ENCODE results near the gene CPSF3. TPM values are rescaled to one million over a fixed set of nuclear protein-coding genes. Genes with fewer than 3 reads are reported as not detected.

Gene CPSF3
- total and polyA plus RNA-seq, 2 of the 13 experiments (the other 11 are each of a cell fraction or from before 2014, with no cell fraction given): 19.8 to 93.0 TPM

DNA sequence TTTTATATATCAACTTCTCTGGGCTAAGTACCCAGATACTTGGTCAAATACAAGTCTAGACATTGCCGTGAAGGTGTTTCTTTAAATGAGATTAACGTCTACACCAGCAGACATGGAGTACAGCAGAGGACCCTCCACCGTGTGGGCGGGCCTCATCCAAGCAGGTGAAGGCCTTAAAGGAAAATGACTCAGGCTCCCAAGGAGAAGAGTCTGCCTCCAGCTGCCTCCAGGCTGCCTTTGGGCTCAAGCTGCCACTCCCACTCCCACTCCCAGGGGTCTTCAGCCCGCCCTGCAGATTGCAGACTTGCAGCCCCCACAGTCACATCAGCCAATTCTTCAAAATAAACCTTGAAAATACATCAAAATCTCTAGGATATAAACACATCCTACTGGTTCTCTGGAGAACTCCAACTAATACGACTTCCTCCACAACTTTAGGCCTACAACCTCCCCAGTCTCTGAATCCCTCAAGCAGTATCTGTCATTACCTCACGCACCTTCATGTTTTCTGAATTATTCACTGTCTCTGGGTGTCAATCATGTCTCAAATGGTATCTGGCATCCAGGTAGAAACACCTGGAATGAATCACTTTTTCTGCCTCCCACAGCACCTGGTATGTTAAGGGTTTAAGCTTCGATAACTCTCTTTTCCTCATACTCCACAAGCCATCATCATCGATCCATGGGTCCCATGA is 7.0 kb upstream of the CPSF3 start:
- Histone ChIP-seq H4K20me1 (ENCODE audit: insufficient read depth, low read length) (no peaks in the 10 kb centered on the region), H3K36me3 (replicated peaks in 1 of 2; ENCODE audit: control insufficient read depth in 1 of 2, insufficient read depth in 2 of 2, low read length in 2 of 2) (peaks cover 2 to 26% of the 10 kb centered on the region in 2 experiments; a peak in 4 of 5 replicates), H2AFZ (ENCODE audit: low read length) (no peak overlapping the region), H3K4me1 (ENCODE audit: insufficient read depth, low read length) (peaks cover 31% of the 10 kb centered on the region), H3K27me3 (ENCODE audit: control insufficient read depth in 1 of 2, insufficient read depth in 2 of 2, low read length in 2 of 2) (no peaks in the 10 kb centered on the region), H3K9me3 (ENCODE audit: low read length) (no peaks in the 10 kb centered on the region), H3K4me2 (ENCODE audit: low read depth, low read length) (no peak overlapping the region), H3K27ac (ENCODE audit: extremely low read length, insufficient read depth, low read length) (no peak overlapping the region), H3K79me2 (ENCODE audit: insufficient read depth, low read length) (peaks cover 32% of the 10 kb centered on the region), H3K9ac (ENCODE audit: insufficient read depth, low read depth, low read length) (no peak overlapping the region), H3K4me3 (replicated peaks in 1 of 3; ENCODE audit: insufficient read depth in 1 of 3, low read depth in 2 of 3, low read length in 3 of 3) (no peak overlapping the region)
- intact Hi-C loops (cut with micrococcal nuclease; ENCODE audit: unreplicated experiment) (no loop called here), in situ Hi-C loops (cut with HindIII; ENCODE audit: extremely low pct_ligation_motif_present, low pct_unique_long_range_greater_than_20kb) (no loop called here)
- WGBS (ENCODE audit: low lambda C conversion rate): 95% methylated on average over 9 of the region's 9 CpGs
- no TSS peak for BruUV-seq (replicated peaks)
- no peak for FAIRE-seq
- ATAC-seq: no peak
- POLR2A ChIA-PET: no interaction called here
- CTCF ChIA-PET (ENCODE audit: low intra/inter-chr PET ratio, low total read pairs): no interaction called here
- no peak for DNase-seq (ENCODE audit: low spot score)
- TF ChIP-seq HNRNPLL (IDR thresholded peaks at IDR 0.05; ENCODE audit: low read depth, low read length, poor library complexity, severe bottlenecking): no peak
- TF ChIP-seq, protein P1, sequence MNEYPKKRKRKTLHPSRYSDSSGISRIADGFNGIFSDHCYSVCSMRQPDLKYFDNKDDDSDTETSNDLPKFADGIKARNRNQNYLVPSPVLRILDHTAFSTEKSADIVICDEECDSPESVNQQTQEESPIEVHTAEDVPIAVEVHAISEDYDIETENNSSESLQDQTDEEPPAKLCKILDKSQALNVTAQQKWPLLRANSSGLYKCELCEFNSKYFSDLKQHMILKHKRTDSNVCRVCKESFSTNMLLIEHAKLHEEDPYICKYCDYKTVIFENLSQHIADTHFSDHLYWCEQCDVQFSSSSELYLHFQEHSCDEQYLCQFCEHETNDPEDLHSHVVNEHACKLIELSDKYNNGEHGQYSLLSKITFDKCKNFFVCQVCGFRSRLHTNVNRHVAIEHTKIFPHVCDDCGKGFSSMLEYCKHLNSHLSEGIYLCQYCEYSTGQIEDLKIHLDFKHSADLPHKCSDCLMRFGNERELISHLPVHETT (CRISPR knock-in tag; conservative IDR thresholded peaks at IDR 0.05): no peak
- no peak for TF ChIP-seq ZNF282 (IDR thresholded peaks at IDR 0.05; ENCODE audit: partially characterized antibody)
- no peak for TF ChIP-seq FOSL1 (CRISPR knock-in tag; IDR thresholded peaks at IDR 0.05; ENCODE audit: borderline replicate concordance)
- no peak for TF ChIP-seq MEF2D (CRISPR knock-in tag; IDR thresholded peaks at IDR 0.05)
- TF ChIP-seq, protein P2, sequence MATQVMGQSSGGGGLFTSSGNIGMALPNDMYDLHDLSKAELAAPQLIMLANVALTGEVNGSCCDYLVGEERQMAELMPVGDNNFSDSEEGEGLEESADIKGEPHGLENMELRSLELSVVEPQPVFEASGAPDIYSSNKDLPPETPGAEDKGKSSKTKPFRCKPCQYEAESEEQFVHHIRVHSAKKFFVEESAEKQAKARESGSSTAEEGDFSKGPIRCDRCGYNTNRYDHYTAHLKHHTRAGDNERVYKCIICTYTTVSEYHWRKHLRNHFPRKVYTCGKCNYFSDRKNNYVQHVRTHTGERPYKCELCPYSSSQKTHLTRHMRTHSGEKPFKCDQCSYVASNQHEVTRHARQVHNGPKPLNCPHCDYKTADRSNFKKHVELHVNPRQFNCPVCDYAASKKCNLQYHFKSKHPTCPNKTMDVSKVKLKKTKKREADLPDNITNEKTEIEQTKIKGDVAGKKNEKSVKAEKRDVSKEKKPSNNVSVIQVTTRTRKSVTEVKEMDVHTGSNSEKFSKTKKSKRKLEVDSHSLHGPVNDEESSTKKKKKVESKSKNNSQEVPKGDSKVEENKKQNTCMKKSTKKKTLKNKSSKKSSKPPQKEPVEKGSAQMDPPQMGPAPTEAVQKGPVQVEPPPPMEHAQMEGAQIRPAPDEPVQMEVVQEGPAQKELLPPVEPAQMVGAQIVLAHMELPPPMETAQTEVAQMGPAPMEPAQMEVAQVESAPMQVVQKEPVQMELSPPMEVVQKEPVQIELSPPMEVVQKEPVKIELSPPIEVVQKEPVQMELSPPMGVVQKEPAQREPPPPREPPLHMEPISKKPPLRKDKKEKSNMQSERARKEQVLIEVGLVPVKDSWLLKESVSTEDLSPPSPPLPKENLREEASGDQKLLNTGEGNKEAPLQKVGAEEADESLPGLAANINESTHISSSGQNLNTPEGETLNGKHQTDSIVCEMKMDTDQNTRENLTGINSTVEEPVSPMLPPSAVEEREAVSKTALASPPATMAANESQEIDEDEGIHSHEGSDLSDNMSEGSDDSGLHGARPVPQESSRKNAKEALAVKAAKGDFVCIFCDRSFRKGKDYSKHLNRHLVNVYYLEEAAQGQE (IDR thresholded peaks at IDR 0.05; ENCODE audit: borderline replicate concordance in 1 of 2, low read depth in 1 of 2, low read length in 2 of 2): no peak
- TF ChIP-seq, protein P3, sequence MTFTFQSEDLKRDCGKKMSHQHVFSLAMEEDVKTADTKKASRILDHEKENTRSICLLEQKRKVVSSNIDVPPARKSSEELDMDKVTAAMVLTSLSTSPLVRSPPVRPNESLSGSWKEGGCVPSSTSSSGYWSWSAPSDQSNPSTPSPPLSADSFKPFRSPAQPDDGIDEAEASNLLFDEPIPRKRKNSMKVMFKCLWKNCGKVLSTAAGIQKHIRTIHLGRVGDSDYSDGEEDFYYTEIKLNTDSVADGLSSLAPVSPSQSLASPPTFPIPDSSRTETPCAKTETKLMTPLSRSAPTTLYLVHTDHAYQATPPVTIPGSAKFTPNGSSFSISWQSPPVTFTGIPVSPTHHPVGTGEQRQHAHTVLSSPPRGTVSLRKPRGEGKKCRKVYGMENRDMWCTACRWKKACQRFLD (CRISPR knock-in tag; IDR thresholded peaks at IDR 0.05; ENCODE audit: borderline replicate concordance): no peak
- no peak for TF ChIP-seq SIN3B (IDR thresholded peaks at IDR 0.05; ENCODE audit: low read length)
- no peak for TF ChIP-seq ZNF441 (CRISPR knock-in tag; IDR thresholded peaks at IDR 0.05; ENCODE audit: borderline replicate concordance)
- TF ChIP-seq ZNF644 (CRISPR knock-in tag; IDR thresholded peaks at IDR 0.05; ENCODE audit: low read depth): no peak
- no peak for TF ChIP-seq SMARCE1 (IDR thresholded peaks at IDR 0.05; ENCODE audit: borderline replicate concordance)
- TF ChIP-seq PAWR (CRISPR knock-in tag; IDR thresholded peaks at IDR 0.05; ENCODE audit: borderline replicate concordance): no peak
- TF ChIP-seq HHEX (CRISPR knock-in tag; IDR thresholded peaks at IDR 0.05): no peak
- no peak for TF ChIP-seq ZNF766 (CRISPR knock-in tag; IDR thresholded peaks at IDR 0.05; ENCODE audit: borderline replicate concordance)
- TF ChIP-seq, protein P4, sequence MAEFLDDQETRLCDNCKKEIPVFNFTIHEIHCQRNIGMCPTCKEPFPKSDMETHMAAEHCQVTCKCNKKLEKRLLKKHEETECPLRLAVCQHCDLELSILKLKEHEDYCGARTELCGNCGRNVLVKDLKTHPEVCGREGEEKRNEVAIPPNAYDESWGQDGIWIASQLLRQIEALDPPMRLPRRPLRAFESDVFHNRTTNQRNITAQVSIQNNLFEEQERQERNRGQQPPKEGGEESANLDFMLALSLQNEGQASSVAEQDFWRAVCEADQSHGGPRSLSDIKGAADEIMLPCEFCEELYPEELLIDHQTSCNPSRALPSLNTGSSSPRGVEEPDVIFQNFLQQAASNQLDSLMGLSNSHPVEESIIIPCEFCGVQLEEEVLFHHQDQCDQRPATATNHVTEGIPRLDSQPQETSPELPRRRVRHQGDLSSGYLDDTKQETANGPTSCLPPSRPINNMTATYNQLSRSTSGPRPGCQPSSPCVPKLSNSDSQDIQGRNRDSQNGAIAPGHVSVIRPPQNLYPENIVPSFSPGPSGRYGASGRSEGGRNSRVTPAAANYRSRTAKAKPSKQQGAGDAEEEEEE (CRISPR knock-in tag; IDR thresholded peaks at IDR 0.05; ENCODE audit: borderline replicate concordance): no peak
